Measurements from ENCODE around the gene DMXL1. TPM values are rescaled to one million over a fixed set of nuclear protein-coding genes. Genes with fewer than 3 reads are reported as not detected.
"Not testable (repeated sequence)": the region's sequence is repeated elsewhere in the genome, so short reads cannot be mapped to it uniquely, and the experiment has no call there.

DMXL1 gene
- total RNA-seq, 2 experiments from 2014 or later: 24.2 to 26.9 TPM

DNA sequence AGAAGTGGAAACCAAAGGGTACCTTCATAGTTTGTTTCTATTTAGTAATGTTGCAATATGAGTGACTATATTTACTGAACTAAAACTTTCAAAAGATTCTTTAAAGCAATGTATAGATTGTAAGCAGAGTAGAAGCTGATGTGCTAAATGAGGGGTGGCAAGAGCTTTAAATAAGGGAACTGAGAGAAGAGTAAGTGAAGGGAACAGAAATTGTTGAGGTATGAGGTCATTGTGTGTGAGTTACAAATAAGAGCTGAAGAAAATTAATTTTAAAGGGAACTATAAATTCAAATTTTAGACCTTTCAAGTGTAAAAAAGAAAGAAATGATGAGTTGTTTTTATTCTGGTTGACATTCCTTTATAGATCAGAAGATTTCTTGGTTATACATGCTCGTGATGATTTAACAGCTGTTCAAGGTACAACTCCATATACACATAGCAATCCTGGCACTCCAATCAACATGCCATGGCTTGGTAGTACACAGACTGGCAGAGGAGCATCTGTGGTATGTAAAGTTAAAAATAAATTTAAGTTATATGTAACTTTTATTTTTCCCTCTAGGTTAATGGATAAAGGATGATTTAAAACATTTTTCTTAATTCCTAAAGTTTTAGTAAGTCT lies 149.8 kb downstream of the DMXL1 start:
- Mint-ChIP-seq H3K4me1 (ENCODE audit: low read depth) (no peaks in the 10 kb centered on the region), H3K9me3 (no peaks in the 10 kb centered on the region), H3K27ac (no peak overlapping the region), H3K27me3 (no peaks in the 10 kb centered on the region), H3K36me3 (peaks cover 14% of the 10 kb centered on the region), H3K4me3 (no peak overlapping the region)
- CTCF ChIA-PET: interaction anchor here (0.6 kb wide), 1 partner anchor 233 kb away, joined by 3 read pairs; the partner anchor contains the start of gene DTWD2
- DNase-seq: no peak
- intact Hi-C loops (cut with micrococcal nuclease): no loop called here
- POLR2A ChIA-PET: no interaction called here

DNA sequence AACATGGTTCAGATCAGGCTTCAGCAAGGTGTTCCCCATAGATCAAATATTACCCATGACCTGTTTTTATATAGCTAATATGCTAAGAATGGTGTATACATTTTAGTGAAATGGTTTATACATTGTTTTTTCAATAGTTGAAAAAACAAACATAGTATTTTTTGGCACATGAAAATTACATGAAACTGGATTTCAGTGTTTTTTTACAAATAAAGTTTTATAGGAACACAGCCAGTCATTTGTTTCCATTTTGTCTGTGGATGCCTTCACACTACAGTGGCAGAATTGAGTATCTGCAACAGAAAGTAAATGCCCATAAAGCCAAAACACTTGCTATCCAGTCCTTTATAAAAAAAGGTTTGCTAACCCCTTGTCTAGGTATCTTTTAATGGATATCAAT lies 150.4 kb downstream of the DMXL1 start:
- no peaks in the 10 kb centered on the region for H3K4me1 Mint-ChIP-seq (ENCODE audit: low read depth)
- DNase-seq: no peak
- CTCF ChIA-PET: no interaction called here
- intact Hi-C loops (cut with micrococcal nuclease): no loop called here
- peaks cover 14% of the 10 kb centered on the region for H3K36me3 Mint-ChIP-seq
- POLR2A ChIA-PET: no interaction called here
- no peaks in the 10 kb centered on the region for H3K9me3 Mint-ChIP-seq
- no peak overlapping the region for H3K4me3 Mint-ChIP-seq
- H3K27ac Mint-ChIP-seq: no peak overlapping the region
- no peaks in the 10 kb centered on the region for H3K27me3 Mint-ChIP-seq

DNA sequence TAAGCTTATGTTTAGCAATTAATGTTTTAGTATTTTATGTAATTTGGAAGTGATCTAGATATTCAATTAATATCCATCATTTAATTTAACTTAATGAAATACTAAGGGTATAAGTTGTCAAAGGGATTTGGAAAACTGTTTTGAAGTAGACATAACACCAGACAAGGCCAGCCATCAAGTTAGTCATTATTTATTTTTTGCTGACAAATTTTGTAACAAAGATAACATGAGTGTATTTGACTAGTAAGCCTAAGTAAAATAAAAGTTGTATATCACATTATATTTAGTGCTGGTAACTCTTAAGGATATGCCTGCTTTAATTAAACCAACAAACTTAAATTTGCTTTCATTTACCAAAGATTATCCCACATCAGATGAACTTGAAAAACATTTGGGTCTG lies 159.1 kb downstream of the DMXL1 start:
- H3K9me3 Mint-ChIP-seq: no peaks in the 10 kb centered on the region
- H3K27ac Mint-ChIP-seq: no peak overlapping the region
- no peaks in the 10 kb centered on the region for H3K4me1 Mint-ChIP-seq (ENCODE audit: low read depth)
- H3K27me3 Mint-ChIP-seq: no peaks in the 10 kb centered on the region
- peaks cover 3% of the 10 kb centered on the region for H3K36me3 Mint-ChIP-seq
- DNase-seq: no peak
- H3K4me3 Mint-ChIP-seq: no peak overlapping the region
- intact Hi-C loops (cut with micrococcal nuclease): loop anchor here (5.0 kb wide), 1 partner anchor 43 kb away; no protein-coding TSS in a partner anchor
- ChIA-PET POLR2A (no interaction called here), CTCF (no interaction called here)

- Mint-ChIP-seq H3K4me3 (no peak overlapping the region), H3K36me3 (peaks cover 7% of the 10 kb centered on the region), H3K4me1 (ENCODE audit: low read depth) (peaks cover 14% of the 10 kb centered on the region), H3K27me3 (no peaks in the 10 kb centered on the region), H3K27ac (no peak overlapping the region), H3K9me3 (no peaks in the 10 kb centered on the region)
- POLR2A ChIA-PET: no interaction called here
- intact Hi-C loops (cut with micrococcal nuclease): no loop called here
- DNase-seq: no peak
- CTCF ChIA-PET: interaction anchor here (0.9 to 2.4 kb wide), 4 partner anchors 11 to 174 kb away, joined by 3 to 12 read pairs (median 6); no protein-coding TSS in a partner anchor
Measured at GRCh38 chr5:119238265-119239118, 167.6 kb downstream of the DMXL1 start.

GRCh38 chr5:119239119-119239417 lies 168.2 kb downstream of the DMXL1 start:
- ChIA-PET CTCF (interaction anchor here (0.7 to 2.4 kb wide), 2 partner anchors 173 to 196 kb away, joined by 3 to 12 read pairs; no protein-coding TSS in a partner anchor), POLR2A (no interaction called here)
- Mint-ChIP-seq H3K27ac (no peak overlapping the region), H3K27me3 (no peaks in the 10 kb centered on the region), H3K4me1 (ENCODE audit: low read depth) (peaks cover 14% of the 10 kb centered on the region), H3K9me3 (no peaks in the 10 kb centered on the region), H3K4me3 (no peak overlapping the region), H3K36me3 (peaks cover 7% of the 10 kb centered on the region)
- intact Hi-C loops (cut with micrococcal nuclease): no loop called here
- no peak for DNase-seq

GRCh38 chr5:119239826-119240225 lies 168.9 kb downstream of the DMXL1 start:
- H3K27me3 Mint-ChIP-seq; H3K9me3 Mint-ChIP-seq; H3K4me3 Mint-ChIP-seq; DNase-seq; H3K36me3 Mint-ChIP-seq; H3K27ac Mint-ChIP-seq; intact Hi-C loops (cut with micrococcal nuclease): not testable (repeated sequence)
- peaks cover 14% of the 10 kb centered on the region for H3K4me1 Mint-ChIP-seq (ENCODE audit: low read depth)
- ChIA-PET CTCF (interaction anchor here (0.7 to 2.4 kb wide), 2 partner anchors 172 to 195 kb away, joined by 3 to 12 read pairs; no protein-coding TSS in a partner anchor), POLR2A (interaction anchor here (0.6 kb wide), 1 partner anchor 84 kb away, joined by 3 read pairs; no protein-coding TSS in a partner anchor)

DNA sequence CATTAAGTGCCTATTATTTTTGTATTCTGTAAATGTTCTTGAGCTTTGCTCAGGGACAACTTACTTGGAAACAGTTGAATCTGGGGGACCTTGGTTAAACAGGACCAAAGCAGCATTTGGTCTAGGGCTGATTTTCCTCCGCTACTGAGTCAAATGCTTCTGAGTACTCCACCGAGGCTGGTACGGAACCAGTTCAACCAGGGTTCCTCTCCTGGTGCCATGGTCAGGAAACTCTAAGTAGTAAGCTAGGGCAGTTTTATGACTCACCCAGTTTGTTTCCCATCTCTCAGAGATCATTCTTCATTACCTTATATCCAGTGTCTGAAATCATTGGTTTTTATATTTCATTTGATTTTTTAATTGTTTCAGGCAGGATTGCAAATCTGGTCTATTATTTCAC lies 173.0 kb downstream of the DMXL1 start:
- Mint-ChIP-seq H3K4me1 (ENCODE audit: low read depth) (peaks cover 4% of the 10 kb centered on the region), H3K4me3 (no peak overlapping the region), H3K36me3 (peaks cover 13% of the 10 kb centered on the region), H3K9me3 (no peaks in the 10 kb centered on the region), H3K27ac (no peak overlapping the region), H3K27me3 (no peaks in the 10 kb centered on the region)
- intact Hi-C loops (cut with micrococcal nuclease): no loop called here
- CTCF ChIA-PET: no interaction called here
- DNase-seq: no peak
- POLR2A ChIA-PET: no interaction called here

DNA sequence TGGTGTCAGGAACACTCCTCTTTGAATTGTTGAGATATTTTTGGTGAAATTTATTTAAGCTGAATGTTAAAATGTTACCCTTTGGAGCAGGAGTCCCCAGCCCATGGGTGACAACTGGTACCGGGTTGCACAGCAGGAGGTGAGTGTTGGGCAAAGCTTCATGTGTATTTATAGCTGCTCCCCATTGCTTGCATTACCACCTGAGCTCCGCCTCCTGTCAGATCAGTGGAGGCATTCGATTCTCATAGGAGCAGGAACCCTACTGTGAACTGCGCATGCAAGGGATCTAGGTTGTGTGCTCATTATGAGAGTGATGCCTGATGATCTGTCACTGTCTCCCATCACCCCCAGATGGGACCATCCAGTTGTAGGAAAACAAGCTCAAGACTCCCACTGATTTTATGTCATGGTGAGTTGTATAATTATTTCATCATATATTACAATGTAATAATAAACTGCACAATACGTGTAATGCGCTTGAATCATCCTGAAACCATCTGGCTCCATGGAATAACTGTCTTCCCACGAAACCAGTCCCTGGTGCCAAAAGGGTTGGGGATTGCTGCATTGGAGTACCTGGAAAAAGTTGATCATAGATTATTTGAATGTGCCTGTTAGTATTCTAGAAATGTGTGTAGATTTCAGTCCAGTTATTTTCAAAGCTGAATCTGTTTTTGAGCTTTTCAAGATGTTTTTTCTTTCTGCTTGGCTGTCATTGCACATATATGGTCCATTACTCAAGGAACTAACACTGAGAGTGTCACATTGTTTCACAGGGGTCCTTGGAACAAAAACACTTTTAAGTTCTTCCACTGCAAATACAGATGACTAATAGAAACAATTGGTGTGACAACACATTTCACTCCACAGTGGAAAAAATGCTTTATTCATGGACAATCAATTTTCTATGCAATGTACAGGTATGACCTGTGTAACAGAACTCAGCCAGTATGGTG lies 180.3 kb downstream of the DMXL1 start:
- H3K9me3 Mint-ChIP-seq: peaks cover 16% of the 10 kb centered on the region
- no peak for DNase-seq
- no peak overlapping the region for H3K4me3 Mint-ChIP-seq
- ChIA-PET CTCF (interaction anchor here (0.6 to 1.3 kb wide), 3 partner anchors 11 to 263 kb away, joined by 3 to 4 read pairs (median 3); partner anchors contain the start of gene DTWD2), POLR2A (no interaction called here)
- no peaks in the 10 kb centered on the region for H3K27me3 Mint-ChIP-seq
- peaks cover 4% of the 10 kb centered on the region for H3K4me1 Mint-ChIP-seq (ENCODE audit: low read depth)
- intact Hi-C loops (cut with micrococcal nuclease): no loop called here
- peaks cover 25% of the 10 kb centered on the region for H3K36me3 Mint-ChIP-seq
- H3K27ac Mint-ChIP-seq: no peak overlapping the region

DNA sequence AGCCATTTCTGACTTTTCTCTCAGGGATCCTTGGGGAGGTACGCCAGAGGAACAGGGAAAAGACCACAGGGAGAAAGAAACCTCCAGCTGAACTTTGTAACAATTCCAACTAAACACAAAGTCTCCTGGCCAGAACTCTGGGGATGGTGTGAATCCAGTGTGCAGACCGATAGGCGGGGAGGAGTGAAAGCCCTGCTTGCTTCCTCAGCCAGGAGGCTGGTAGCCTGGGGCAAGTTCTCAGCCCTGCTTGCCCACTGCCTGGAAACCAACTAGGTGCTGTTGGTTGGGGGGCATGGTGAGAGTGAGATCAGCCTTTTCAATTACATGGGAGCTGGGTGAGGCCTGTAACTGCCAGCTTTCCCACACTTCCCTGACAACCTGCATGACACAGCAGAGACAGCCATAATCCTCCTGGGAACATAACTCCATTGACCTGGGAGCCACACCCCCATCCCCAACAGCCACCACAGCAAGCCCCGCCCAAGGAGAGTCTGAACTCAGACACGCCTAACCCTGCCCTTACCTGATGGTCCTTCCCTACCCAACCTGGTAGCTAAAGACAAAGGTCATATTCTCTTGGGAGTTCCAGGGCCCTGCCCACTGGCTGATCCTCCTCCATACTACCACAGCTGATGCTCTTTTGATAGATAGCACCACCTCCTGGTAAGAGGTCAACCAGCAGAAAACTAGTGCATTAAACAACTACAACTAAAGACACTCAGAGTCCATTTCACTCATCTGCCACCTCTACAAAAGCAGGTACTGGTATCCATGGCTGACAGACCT lies 184.9 kb downstream of the DMXL1 start:
- no peak for DNase-seq
- POLR2A ChIA-PET: no interaction called here

DNA sequence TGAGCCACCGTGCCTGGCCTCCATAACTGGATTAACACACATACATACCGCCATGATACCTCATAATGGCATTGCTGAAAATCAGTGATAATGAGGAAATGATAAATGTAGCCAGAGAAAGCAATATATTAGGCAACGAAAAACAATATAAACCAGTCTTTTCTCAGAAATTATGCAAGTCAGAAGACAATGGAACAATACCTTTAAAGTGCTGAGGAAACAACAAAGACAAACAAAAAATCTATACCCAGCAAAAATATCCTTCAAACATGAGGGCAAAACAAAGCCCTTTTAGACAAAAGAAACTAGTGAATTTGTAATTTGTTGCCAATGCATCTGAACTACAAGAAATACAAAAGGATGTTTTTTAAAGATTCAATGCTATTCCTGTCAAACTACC lies 186.7 kb downstream of the DMXL1 start:
- ChIA-PET POLR2A (no interaction called here), CTCF (interaction anchor here (0.7 to 4.2 kb wide), 4 partner anchors 10 to 269 kb away, joined by 3 to 26 read pairs (median 8); partner anchors contain the start of gene DTWD2)
- Mint-ChIP-seq H3K27ac (no peak overlapping the region), H3K4me3 (no peak overlapping the region), H3K27me3 (no peaks in the 10 kb centered on the region), H3K9me3 (peaks cover 55% of the 10 kb centered on the region), H3K4me1 (ENCODE audit: low read depth) (no peaks in the 10 kb centered on the region), H3K36me3 (peaks cover 26% of the 10 kb centered on the region)
- no peak for DNase-seq
- intact Hi-C loops (cut with micrococcal nuclease): no loop called here

More for the DNA sequence above, 184.9 kb downstream of the DMXL1 start:
- H3K36me3 Mint-ChIP-seq: peaks cover 25% of the 10 kb centered on the region
- peaks cover 4% of the 10 kb centered on the region for H3K4me1 Mint-ChIP-seq (ENCODE audit: low read depth)
- no peaks in the 10 kb centered on the region for H3K27me3 Mint-ChIP-seq
- no peak overlapping the region for H3K4me3 Mint-ChIP-seq
- intact Hi-C loops (cut with micrococcal nuclease): loop anchor here (1.0 kb wide), 2 partner anchors 233 to 267 kb away; partner anchors contain the start of gene DTWD2
- H3K27ac Mint-ChIP-seq: no peak overlapping the region
- H3K9me3 Mint-ChIP-seq: peaks cover 38% of the 10 kb centered on the region
- CTCF ChIA-PET: interaction anchor here (1.0 to 4.2 kb wide), 5 partner anchors 11 to 267 kb away, joined by 3 to 26 read pairs (median 3); partner anchors contain the start of gene DTWD2

DNA sequence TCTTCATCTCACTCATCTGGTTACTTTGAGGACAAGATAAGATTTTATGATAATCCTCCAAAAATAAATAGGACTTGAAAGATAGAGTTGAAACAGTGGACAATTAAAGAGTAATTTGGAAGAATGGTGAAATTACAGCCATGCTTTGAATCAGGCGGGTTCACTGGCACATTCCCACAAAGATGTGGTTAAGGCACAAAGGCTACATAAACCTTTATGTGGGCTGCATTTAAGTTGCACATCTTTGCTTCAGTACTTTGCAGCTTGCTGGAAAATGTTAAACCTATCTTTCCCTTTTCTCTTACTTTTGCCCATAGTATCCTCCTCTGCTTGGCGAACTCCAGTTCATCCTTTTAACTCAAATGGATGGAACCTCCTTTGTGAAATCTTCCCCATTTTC lies 192.8 kb downstream of the DMXL1 start:
- CTCF ChIA-PET: no interaction called here

More for the DNA sequence above, 192.8 kb downstream of the DMXL1 start:
- Mint-ChIP-seq H3K4me3 (no peak overlapping the region), H3K4me1 (ENCODE audit: low read depth) (peaks cover 26% of the 10 kb centered on the region), H3K36me3 (peaks cover 19% of the 10 kb centered on the region), H3K27me3 (no peaks in the 10 kb centered on the region), H3K9me3 (peaks cover 38% of the 10 kb centered on the region), H3K27ac (no peak overlapping the region)
- no peak for DNase-seq
- intact Hi-C loops (cut with micrococcal nuclease): no loop called here
- POLR2A ChIA-PET: no interaction called here
